HG02870 (cell line): ENCODE measurements around the gene ASB1.
"Not testable (repeated sequence)": the region's sequence is repeated elsewhere in the genome, so short reads cannot be mapped to it uniquely, and the experiment has no call there.

Experiments used
- ATAC-seq: cut with Tn5 transposase; IDR thresholded peaks from one replicate; pipeline ENCODE4 v1.9.1; 2021; ENCODE audit warnings: mild to moderate bottlenecking, moderate library complexity; ENCODE audit not compliant: unreplicated experiment

ASB1 gene

DNA sequence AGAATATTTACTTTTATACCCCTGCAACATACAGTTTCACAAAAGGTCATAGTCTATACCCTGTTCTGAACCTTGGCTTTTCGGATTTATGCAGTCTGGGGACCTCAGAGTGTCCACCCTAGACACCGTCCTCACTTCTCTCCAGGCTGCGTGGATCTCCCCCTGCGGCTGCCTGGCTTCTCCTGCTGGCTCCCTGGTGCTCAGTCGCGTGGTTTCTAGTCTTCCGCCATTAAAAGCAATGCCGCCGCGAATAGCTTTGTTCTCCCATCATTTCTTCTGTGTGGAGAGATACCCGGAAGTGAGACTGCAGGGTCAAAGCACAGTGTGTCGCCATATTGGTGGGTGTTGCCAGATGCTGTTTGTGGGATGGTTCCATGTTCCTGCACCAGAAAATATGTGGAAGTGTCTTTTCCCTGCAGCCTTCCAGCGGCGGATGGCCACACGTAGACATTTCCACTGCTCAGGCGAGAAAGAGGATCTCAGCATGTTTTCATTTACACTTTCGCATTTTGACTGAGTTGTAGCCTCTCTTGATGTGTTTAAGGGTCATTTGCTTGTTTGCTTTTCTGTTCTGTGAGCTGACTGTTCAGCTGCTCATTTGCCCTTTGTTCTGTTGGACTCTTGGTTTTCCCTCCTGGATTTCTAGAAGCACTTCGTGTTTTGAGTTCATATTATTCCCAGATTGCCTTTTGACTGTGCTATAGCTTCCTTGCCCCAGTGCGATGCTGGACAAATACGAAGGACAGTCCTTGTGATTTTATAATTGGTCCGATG, 22.9 kb upstream of the ASB1 start:
- no peak for ATAC-seq

- no peak for ATAC-seq
These were observed 22.1 kb upstream of the ASB1 start for GRCh38 chr2:238404406-238405216.

GRCh38 chr2:238405217-238405555, 21.5 kb upstream of the ASB1 start:
- not testable (repeated sequence) for ATAC-seq

GRCh38 chr2:238406221-238406997, 20.3 kb upstream of the ASB1 start:
- no peak for ATAC-seq

GRCh38 chr2:238406998-238407285, 19.8 kb upstream of the ASB1 start:
- ATAC-seq: no peak

DNA sequence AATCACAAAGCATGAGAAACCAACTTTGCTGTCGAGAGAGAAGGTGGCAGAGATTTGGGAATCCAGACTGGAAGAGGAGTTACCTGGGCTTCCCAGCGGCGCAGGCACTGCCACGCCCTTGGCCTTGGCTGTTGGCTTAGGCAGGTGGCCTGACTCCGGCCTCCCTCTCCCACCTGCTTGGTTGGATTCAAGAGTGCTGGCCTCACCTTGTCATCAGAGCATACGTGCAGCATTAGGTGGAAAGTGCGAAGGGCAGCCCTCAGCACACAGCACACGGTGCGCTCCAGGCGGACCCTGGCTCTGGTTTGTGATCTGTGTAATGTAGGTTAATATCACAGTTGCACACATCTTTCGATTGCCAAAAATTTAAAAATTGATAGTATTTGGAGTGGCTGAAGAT, 19.2 kb upstream of the ASB1 start:
- ATAC-seq: no peak

GRCh38 chr2:238408615-238409340, 17.9 kb upstream of the ASB1 start:
- ATAC-seq: no peak

DNA sequence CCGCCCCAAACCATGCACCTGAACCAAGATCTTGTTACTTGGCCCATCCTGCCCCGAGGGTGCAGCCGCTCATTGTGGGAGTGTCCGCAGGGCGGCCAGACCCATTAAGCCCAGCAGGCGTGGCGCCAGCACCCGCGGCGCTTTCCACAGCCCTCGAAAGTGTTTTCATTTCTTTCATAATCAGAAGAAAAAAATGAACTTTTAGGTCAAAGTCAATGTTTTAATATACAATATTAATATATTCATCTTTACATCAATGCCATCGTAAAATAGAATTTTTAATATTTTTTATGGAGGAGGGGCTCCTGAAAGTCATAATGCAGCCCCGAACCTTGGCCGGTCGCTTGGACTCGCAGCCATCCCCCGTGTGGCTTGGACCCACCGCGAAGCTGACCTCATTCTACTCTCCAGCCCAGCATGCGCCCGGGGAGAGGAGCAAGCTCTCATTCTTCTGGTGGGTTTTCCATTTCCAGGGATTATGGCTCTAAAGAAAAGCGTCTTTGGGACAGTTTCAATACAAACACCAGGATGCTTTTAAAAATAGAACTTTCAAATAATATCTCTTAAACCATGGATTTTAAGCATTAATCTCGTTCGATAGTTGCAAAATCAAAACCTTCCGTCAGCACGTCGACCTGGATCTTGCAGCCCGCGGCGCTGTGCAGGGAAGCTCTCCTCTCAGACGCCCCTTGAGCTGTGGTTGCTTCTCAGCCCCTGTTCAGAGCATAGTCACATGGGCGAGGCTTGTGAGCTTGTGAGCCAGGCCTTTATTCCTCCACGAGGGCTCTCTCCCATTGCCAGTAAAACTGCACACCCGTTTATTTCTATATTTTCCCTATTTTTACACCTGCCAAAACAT, 17.2 kb upstream of the ASB1 start:
- no peak for ATAC-seq

- ATAC-seq: no peak
These were observed 14.5 kb upstream of the ASB1 start for GRCh38 chr2:238412067-238412767.

DNA sequence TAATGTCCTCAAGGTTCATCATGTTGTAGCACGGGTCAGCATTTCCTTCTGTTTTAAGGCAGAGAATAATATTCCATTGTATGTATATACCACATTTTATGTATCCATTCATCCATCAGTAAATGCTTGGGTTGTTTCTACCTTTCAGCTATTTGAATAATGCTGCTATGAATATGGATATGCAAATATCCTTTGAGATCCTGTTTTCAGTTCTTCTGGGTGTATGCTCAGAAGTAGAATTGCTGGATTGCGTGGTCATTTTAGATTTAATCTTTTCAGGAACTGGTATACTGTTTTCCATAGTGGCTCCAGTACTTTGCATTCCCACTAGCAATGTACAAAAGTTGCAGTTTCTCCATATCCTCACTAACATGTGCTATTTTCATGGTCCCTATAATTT, 13.4 kb upstream of the ASB1 start:
- no peak for ATAC-seq

DNA sequence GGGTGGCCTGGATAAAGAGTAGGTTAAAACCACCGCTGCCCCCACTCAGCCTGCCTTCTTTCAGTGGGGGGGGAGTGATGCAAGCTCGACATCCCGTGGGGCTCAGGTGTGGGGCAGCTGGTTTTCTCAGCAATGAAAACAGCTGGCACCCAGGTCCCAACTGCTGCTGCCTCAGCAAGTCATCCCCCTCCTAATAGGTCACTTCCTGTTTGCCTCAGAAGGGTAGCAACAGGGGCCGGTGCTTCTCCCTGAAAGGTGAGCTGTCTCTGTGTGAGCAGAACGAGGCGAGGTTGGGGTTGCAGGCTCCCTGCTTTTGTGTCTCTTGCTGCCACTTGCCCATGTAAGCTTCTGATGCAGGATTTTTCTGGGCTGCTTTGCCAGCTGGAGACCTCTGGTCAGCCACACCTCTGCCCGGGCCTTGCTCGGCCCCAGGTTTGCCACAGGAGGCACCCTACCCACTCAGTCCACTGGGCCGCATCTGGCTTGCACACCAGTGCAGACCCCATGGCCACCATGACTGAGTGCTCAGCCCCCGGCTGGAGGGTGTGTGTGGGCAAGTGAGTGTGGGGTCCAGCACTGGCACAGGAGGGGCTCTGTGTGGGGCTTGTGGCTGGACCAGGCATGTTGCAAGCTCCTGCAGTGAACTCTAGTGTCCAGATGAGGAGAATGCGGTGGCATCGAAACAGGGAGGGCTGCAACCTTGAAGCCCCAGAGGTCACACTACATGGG, 11.5 kb upstream of the ASB1 start:
- no peak for ATAC-seq

DNA sequence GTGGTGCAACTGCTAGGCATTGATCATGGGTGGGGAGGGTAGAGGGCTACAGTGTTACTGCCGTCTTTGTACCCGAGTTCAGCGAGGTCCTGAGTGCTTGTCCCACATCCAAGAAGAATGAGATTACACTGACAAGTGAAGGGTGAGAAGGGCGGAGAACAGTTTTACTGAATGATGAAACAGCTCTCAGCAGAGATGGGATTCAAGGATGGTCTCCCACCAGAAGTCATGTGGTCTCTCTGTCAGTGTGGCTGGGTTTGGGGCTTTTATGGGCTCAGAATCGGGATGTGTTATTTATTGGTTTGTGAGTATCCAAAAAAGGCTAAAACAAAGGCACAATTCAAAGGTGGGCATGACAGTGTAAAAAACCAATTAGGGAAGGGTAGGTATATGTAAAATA, 10.8 kb upstream of the ASB1 start:
- ATAC-seq: no peak

- ATAC-seq: no peak
These were observed 8.3 kb upstream of the ASB1 start for GRCh38 chr2:238418196-238418998.

GRCh38 chr2:238418999-238419546, 7.7 kb upstream of the ASB1 start:
- no peak for ATAC-seq

DNA sequence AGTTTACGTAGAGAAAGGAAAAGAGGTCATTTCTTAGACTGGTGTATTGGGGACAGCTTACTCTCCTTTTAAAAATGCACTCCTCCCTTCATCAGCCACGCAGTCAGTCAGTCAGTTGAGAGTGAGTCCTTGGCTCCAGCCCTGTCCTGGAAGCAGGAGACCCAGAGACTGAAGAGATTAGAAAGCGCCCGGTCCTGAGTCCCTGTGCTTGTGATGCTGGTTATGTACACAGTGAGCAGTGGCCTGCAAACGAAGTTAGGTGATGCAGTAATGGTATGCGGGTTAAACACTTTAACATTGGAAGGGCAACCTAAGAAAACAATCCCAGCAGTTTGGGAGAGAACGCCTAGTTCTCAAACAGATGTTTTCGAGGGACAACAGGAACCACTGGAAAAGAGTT, 6.3 kb upstream of the ASB1 start:
- no peak for ATAC-seq

DNA sequence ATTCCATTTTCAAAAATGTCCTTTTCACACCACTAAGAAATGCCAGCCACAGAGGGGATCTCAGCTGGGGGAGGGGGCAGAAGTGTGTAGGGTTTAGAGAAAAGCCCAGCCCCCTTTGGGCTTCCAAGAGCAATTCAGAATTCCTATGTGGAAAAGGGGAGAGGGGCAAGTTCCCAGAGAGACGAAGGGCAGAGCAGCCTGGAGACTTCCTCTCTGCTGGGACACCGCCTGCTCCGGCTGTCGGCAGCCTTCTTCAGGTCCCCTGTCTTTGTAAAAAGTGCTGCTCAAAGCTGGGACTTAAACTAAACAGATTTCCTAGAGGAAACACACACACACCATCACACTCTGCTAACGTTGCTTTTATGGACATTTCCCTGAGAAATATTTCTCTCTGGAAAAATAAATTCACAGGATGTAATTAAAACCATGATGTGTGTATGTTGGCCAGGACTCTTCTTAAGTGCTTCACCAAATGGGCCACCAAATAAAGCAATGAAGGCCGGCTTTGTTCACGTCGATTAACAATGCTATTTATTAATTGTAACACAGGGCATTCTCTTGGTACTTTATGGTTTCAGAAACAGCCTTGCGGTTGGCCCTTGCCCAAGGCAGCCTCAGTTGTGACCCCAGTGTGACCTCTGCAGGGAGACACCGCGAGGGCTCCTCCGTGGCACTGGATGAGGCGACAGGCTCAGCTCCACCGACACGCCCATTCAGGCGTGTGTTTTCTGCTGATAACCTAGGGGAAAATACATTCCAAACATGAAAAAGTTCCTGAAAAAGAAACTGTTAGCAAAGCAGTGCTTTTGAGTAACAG, 5.6 kb upstream of the ASB1 start:
- no peak for ATAC-seq

DNA sequence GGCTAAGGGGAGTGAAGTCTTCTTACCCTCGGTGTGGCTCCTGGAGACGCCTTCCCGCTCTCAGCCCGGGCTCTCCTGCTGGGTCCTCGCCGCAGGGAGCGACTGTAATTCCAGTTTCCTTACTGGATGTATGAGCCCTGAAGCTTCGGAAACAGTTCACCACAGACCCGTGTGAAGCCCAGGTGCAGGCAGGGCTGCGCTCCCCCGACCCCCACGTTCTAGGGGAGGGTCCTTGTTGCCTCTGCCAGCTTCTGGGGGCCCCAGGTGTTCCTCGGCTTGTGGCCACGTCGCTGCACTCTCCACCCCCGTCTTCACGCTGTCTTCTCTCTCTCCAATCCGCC, 5.1 kb upstream of the ASB1 start:
- ATAC-seq: no peak
